Liver (tissue), 9 donors: ENCODE measurements around the gene TNK1. TPM values are rescaled to one million over a fixed set of nuclear protein-coding genes. Genes with fewer than 3 reads are reported as not detected.

ENCODE experiments used
- DNase-seq: peaks from one replicate; pipeline ENCODE4 v3.0.0-alpha.2; 2017; ENCODE audit warnings: low spot score
- H3K27ac ChIP-seq, 2 donors: one replicate each; pipeline ENCODE4 v1.7.0; 2013; ENCODE audit warnings: inconsistent platforms in 2 of 2, low read length in 2 of 2, control low read depth in 1 of 2, low read depth in 1 of 2, mild to moderate bottlenecking in 1 of 2
- H3K27me3 ChIP-seq, 4 donors: one replicate each; pipeline versions ENCODE4 v1.6.1 to v1.7.0; 2013; ENCODE audit warnings: low read length in 3 of 4, inconsistent platforms in 1 of 4, mild to moderate bottlenecking in 1 of 4, moderate library complexity in 1 of 4; ENCODE audit not compliant: control insufficient read depth in 4 of 4, insufficient read depth in 4 of 4
- H3K36me3 ChIP-seq, 4 donors: one replicate each; pipeline versions ENCODE4 v1.6.1 to v1.7.0; 2013; ENCODE audit warnings: low read length in 3 of 4, mild to moderate bottlenecking in 3 of 4, low read depth in 1 of 4, moderate library complexity in 1 of 4; ENCODE audit not compliant: control insufficient read depth in 4 of 4, insufficient read depth in 3 of 4
- H3K4me1 ChIP-seq, 4 donors: one replicate each; pipeline versions ENCODE4 v1.6.1 to v1.7.0; 2013; ENCODE audit warnings: low read length in 3 of 4, mild to moderate bottlenecking in 3 of 4, moderate library complexity in 1 of 4; ENCODE audit not compliant: control insufficient read depth in 4 of 4, insufficient read depth in 4 of 4
- H3K4me3 ChIP-seq, 3 donors: one replicate each; pipeline versions ENCODE4 v1.6.1 to v1.7.0; 2013; ENCODE audit warnings: low read length in 3 of 3, control low read depth in 1 of 3, low read depth in 1 of 3, mild to moderate bottlenecking in 1 of 3
- H3K9ac ChIP-seq, 2 donors: one replicate each; pipeline ENCODE4 v1.7.0; 2013; ENCODE audit warnings: low read length in 2 of 2, mild to moderate bottlenecking in 2 of 2, moderate library complexity in 2 of 2, control low read depth in 1 of 2, low read depth in 1 of 2
- H3K9me3 ChIP-seq, 4 donors: one replicate each; pipeline versions ENCODE4 v1.6.1 to v1.7.0; 2013; ENCODE audit warnings: low read length in 3 of 4; ENCODE audit not compliant: control insufficient read depth in 4 of 4
- EGR1 ChIP-seq, 2 donors: IDR thresholded peaks; 2 replicates each; pipeline ENCODE4 v1.6.1; 2016 to 2018; ENCODE audit warnings: antibody characterized with exemption in 2 of 2, low read depth in 2 of 2
- FOXA1 ChIP-seq: IDR thresholded peaks from 2 replicates; pipeline ENCODE4 v1.6.1; 2016; ENCODE audit warnings: antibody characterized with exemption
- FOXA2 ChIP-seq: IDR thresholded peaks from 2 replicates; pipeline ENCODE4 v1.6.1; 2016; ENCODE audit warnings: antibody characterized with exemption
- GABPA ChIP-seq, 2 donors: IDR thresholded peaks in 1 of 2; conservative IDR thresholded peaks in 1 of 2; 2 replicates each; pipeline ENCODE4 v1.6.1; 2016; ENCODE audit warnings: antibody characterized with exemption in 2 of 2, mild to moderate bottlenecking in 1 of 2, moderate library complexity in 1 of 2
- HNF4A ChIP-seq, 2 donors: conservative IDR thresholded peaks; 2 replicates each; pipeline ENCODE4 v1.6.1; 2016; ENCODE audit warnings: antibody characterized with exemption in 2 of 2, mild to moderate bottlenecking in 2 of 2
- HNF4G ChIP-seq: IDR thresholded peaks from 2 replicates; pipeline ENCODE4 v1.6.1; 2016; ENCODE audit warnings: antibody characterized with exemption
- JUND ChIP-seq, 2 donors: IDR thresholded peaks; 2 replicates each; pipeline ENCODE4 v1.6.1; 2016; ENCODE audit warnings: antibody characterized with exemption in 2 of 2
- NR2F2 ChIP-seq: IDR thresholded peaks from 2 replicates; pipeline ENCODE4 v1.6.1; 2016; ENCODE audit warnings: antibody characterized with exemption
- RAD21 ChIP-seq, 2 donors: IDR thresholded peaks; 2 replicates each; pipeline ENCODE4 v1.6.1; 2016; ENCODE audit warnings: antibody characterized with exemption in 2 of 2, mild to moderate bottlenecking in 2 of 2
- RXRA ChIP-seq, 2 donors: IDR thresholded peaks; 2 replicates each; pipeline ENCODE4 v1.6.1; 2017 to 2018; ENCODE audit warnings: antibody characterized with exemption in 2 of 2, mild to moderate bottlenecking in 1 of 2
- SP1 ChIP-seq: IDR thresholded peaks from 2 replicates; pipeline ENCODE4 v1.6.1; 2018; ENCODE audit warnings: antibody characterized with exemption, mild to moderate bottlenecking
- TAF1 ChIP-seq: conservative IDR thresholded peaks from 2 replicates; pipeline ENCODE4 v1.6.1; 2016; ENCODE audit warnings: antibody characterized with exemption, mild to moderate bottlenecking
- YY1 ChIP-seq: IDR thresholded peaks from 2 replicates; pipeline ENCODE4 v1.6.1; 2016; ENCODE audit warnings: antibody characterized with exemption, mild to moderate bottlenecking
- WGBS: extraction: QIAGEN DNeasy Blood & Tissue Kit; methylation state at CpG from one replicate; pipeline ENCODE4 v1.1.7; 2013; 5-methylcytosine and 5-hydroxymethylcytosine counted together
- polyA plus RNA-seq, 2 donors: library from polyadenylated mRNA; stranded (reverse) in 1 of 2; unstranded in 1 of 2; fragments of 200-250 nt in 1 of 2; fragments of >200 nt in 1 of 2; fragmentation: Nextera tagmentation in 1 of 2; extraction: Ambion mirVana in 1 of 2; gene quantifications; one replicate each; pipeline versions ENCODE4 v1.2.1 to v1.2.3, GENCODE V29; 2013 to 2015
- total RNA-seq, 2 donors: library from RNA; depleted of rRNA; stranded (reverse); fragments of >200 nt; gene quantifications; one replicate each; pipeline ENCODE4 v1.2.3, GENCODE V29; 2014
- TF ChIP-seq, protein P1 (sequence below): IDR thresholded peaks from 2 replicates; pipeline ENCODE4 v1.6.1; 2016; ENCODE audit warnings: antibody characterized with exemption
- TF ChIP-seq, protein P2 (sequence below): fragments of 150-350 bp; IDR thresholded peaks from 2 replicates; pipeline ENCODE4 v1.5.1; 2017; ENCODE audit warnings: improper control_type of control experiment, low read depth, low read length; ENCODE audit not compliant: missing input control
- TF ChIP-seq, protein P3 (sequence below): IDR thresholded peaks from 2 replicates; pipeline ENCODE4 v1.6.1; 2016; ENCODE audit warnings: antibody characterized with exemption
- TF ChIP-seq, protein P4 (sequence below): IDR thresholded peaks from 2 replicates; pipeline ENCODE4 v1.6.1; 2016; ENCODE audit warnings: antibody characterized with exemption
- TF ChIP-seq, protein P5 (sequence below): IDR thresholded peaks from 2 replicates; pipeline ENCODE4 v1.6.1; 2016; ENCODE audit warnings: antibody characterized with exemption, mild to moderate bottlenecking
- donor health status: healthy.
- donor health status: healthy.
- donor health status: healthy.
- donor health status: healthy.
- donor health status: healthy.

The TNK1 gene
- total and polyA plus RNA-seq, 4 donors: 0.05 to 3.5 (median 2.5) TPM

DNA sequence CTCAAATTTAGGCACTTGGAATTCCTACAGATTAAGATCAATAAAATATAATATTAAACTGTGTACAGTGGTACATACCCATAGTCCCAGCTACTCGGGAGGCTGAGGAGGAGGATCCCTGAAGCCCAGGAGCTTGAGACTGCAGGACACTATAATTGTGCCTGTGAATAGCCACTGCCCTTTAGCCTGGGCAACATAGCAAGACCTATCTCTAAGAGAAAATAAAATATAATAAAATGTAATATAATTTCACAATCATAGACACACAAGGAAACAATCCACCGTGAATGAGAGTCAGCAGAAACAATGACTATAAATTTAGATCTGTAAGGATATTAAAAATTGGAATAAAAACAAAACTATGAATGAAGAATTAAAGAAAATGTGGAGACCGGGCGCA, 10.0 kb upstream of the TNK1 start:
- Histone ChIP-seq H3K4me3 (no peak overlapping the region), H3K9me3 (no peaks in the 10 kb centered on the region), H3K9ac (no peak overlapping the region), H3K27ac (no peak overlapping the region), H3K36me3 (no peaks in the 10 kb centered on the region), H3K4me1 (no peaks in the 10 kb centered on the region), H3K27me3 (no peaks in the 10 kb centered on the region)
- no peak for DNase-seq
- no peak for TF ChIP-seq FOXA2
- no peak for TF ChIP-seq JUND (IDR thresholded peaks at IDR 0.05)
- TF ChIP-seq, protein P1, sequence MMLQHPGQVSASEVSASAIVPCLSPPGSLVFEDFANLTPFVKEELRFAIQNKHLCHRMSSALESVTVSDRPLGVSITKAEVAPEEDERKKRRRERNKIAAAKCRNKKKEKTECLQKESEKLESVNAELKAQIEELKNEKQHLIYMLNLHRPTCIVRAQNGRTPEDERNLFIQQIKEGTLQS: no peak
- no peak for TF ChIP-seq HNF4G
- TF ChIP-seq RAD21 (IDR thresholded peaks at IDR 0.05): no peak
- TF ChIP-seq, protein P2, sequence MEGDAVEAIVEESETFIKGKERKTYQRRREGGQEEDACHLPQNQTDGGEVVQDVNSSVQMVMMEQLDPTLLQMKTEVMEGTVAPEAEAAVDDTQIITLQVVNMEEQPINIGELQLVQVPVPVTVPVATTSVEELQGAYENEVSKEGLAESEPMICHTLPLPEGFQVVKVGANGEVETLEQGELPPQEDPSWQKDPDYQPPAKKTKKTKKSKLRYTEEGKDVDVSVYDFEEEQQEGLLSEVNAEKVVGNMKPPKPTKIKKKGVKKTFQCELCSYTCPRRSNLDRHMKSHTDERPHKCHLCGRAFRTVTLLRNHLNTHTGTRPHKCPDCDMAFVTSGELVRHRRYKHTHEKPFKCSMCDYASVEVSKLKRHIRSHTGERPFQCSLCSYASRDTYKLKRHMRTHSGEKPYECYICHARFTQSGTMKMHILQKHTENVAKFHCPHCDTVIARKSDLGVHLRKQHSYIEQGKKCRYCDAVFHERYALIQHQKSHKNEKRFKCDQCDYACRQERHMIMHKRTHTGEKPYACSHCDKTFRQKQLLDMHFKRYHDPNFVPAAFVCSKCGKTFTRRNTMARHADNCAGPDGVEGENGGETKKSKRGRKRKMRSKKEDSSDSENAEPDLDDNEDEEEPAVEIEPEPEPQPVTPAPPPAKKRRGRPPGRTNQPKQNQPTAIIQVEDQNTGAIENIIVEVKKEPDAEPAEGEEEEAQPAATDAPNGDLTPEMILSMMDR: no peak
- no peak for TF ChIP-seq YY1
- TF ChIP-seq GABPA (IDR thresholded peaks at IDR 0.05 in 1 of 2, conservative IDR thresholded peaks at IDR 0.05 in 1 of 2): no peak
- no peak for TF ChIP-seq NR2F2
- TF ChIP-seq EGR1 (IDR thresholded peaks at IDR 0.05; ENCODE audit: low read depth in 2 of 2): no peak
- TF ChIP-seq, protein P3, sequence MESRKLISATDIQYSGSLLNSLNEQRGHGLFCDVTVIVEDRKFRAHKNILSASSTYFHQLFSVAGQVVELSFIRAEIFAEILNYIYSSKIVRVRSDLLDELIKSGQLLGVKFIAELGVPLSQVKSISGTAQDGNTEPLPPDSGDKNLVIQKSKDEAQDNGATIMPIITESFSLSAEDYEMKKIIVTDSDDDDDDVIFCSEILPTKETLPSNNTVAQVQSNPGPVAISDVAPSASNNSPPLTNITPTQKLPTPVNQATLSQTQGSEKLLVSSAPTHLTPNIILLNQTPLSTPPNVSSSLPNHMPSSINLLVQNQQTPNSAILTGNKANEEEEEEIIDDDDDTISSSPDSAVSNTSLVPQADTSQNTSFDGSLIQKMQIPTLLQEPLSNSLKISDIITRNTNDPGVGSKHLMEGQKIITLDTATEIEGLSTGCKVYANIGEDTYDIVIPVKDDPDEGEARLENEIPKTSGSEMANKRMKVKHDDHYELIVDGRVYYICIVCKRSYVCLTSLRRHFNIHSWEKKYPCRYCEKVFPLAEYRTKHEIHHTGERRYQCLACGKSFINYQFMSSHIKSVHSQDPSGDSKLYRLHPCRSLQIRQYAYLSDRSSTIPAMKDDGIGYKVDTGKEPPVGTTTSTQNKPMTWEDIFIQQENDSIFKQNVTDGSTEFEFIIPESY: no peak
- TF ChIP-seq, protein P4, sequence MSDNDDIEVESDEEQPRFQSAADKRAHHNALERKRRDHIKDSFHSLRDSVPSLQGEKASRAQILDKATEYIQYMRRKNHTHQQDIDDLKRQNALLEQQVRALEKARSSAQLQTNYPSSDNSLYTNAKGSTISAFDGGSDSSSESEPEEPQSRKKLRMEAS: no peak
- TF ChIP-seq, protein P5, sequence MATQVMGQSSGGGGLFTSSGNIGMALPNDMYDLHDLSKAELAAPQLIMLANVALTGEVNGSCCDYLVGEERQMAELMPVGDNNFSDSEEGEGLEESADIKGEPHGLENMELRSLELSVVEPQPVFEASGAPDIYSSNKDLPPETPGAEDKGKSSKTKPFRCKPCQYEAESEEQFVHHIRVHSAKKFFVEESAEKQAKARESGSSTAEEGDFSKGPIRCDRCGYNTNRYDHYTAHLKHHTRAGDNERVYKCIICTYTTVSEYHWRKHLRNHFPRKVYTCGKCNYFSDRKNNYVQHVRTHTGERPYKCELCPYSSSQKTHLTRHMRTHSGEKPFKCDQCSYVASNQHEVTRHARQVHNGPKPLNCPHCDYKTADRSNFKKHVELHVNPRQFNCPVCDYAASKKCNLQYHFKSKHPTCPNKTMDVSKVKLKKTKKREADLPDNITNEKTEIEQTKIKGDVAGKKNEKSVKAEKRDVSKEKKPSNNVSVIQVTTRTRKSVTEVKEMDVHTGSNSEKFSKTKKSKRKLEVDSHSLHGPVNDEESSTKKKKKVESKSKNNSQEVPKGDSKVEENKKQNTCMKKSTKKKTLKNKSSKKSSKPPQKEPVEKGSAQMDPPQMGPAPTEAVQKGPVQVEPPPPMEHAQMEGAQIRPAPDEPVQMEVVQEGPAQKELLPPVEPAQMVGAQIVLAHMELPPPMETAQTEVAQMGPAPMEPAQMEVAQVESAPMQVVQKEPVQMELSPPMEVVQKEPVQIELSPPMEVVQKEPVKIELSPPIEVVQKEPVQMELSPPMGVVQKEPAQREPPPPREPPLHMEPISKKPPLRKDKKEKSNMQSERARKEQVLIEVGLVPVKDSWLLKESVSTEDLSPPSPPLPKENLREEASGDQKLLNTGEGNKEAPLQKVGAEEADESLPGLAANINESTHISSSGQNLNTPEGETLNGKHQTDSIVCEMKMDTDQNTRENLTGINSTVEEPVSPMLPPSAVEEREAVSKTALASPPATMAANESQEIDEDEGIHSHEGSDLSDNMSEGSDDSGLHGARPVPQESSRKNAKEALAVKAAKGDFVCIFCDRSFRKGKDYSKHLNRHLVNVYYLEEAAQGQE: no peak
- TF ChIP-seq RXRA (IDR thresholded peaks at IDR 0.05): no peak
- no peak for TF ChIP-seq SP1
- TF ChIP-seq FOXA1: no peak
- TF ChIP-seq TAF1: no peak
- no peak for TF ChIP-seq HNF4A (conservative IDR thresholded peaks at IDR 0.05)
- 85% methylated on average over 4 of the region's 4 CpGs for WGBS
